ENCODE measurements around the gene KANSL1.

DNA sequence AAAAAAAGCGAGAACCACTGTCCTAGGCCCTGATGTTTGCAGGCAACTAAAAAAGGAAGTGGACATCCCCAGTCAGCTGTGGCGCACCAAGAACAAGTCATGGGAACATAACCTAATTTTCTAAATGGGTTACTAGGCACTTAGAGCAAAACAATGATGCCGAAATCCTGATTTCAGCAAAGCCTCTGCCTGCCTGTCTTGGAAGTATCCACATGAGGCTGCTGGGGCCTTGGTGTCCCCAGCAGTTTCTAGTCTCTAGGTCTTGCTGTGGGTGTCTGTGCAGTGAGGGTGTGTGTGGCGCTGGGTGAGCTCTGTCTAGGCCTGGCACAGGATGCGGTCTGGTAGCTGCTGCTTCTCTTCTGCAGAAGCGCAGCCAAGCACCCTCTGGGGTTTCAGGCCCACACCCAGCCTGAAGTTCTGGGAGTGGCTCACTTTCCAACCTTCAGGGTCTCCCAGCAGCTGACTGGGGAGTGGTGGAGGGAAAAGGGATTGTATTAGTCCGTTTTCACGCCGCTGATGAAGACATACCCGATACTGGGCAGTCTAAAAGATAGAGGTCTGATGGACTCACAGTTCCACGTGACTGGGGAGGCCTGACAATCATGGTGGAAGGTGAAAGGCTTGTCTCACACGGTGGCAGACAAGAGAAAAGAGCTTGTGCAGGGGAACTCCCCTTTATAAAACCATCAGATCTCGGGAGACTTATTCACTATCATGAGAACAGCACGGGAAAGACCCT lies 173.0 kb downstream of the KANSL1 start:
- TF ChIP-seq, protein P1, sequence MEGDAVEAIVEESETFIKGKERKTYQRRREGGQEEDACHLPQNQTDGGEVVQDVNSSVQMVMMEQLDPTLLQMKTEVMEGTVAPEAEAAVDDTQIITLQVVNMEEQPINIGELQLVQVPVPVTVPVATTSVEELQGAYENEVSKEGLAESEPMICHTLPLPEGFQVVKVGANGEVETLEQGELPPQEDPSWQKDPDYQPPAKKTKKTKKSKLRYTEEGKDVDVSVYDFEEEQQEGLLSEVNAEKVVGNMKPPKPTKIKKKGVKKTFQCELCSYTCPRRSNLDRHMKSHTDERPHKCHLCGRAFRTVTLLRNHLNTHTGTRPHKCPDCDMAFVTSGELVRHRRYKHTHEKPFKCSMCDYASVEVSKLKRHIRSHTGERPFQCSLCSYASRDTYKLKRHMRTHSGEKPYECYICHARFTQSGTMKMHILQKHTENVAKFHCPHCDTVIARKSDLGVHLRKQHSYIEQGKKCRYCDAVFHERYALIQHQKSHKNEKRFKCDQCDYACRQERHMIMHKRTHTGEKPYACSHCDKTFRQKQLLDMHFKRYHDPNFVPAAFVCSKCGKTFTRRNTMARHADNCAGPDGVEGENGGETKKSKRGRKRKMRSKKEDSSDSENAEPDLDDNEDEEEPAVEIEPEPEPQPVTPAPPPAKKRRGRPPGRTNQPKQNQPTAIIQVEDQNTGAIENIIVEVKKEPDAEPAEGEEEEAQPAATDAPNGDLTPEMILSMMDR (IDR thresholded peaks at IDR 0.05) = no peak
- TF ChIP-seq POLR2A (IDR thresholded peaks at IDR 0.05) = no peak
- TF ChIP-seq POLR2AphosphoS5 (IDR thresholded peaks at IDR 0.05) = no peak
